Right renal pelvis (tissue), 4 donors: ENCODE data around the gene CSRNP3. TPM values are rescaled to one million over a fixed set of nuclear protein-coding genes. Genes with fewer than 3 reads are reported as not detected.

Experiments
- DNase-seq, 4 donors: peaks; one replicate each; pipeline ENCODE4 v3.0.0-alpha.2; 2013; ENCODE audit warnings: low read depth in 4 of 4, low spot score in 3 of 4, missing footprints in 1 of 4
- polyA plus RNA-seq, 4 donors: library from polyadenylated mRNA; unstranded; fragments of 120-200 nt; gene quantifications; one replicate each; pipeline ENCODE4 v1.2.1, GENCODE V29; 2013; ENCODE audit not compliant: insufficient read length in 4 of 4

The CSRNP3 gene
- 10 to 100 TPM in 3 of 4 donors, 1 to 10 TPM in 1; 9.0 to 12.4 (median 11.3) TPM for polyA plus RNA-seq

- DNase-seq: peak; percentile 60 to 85 (median 80)
These were observed at the start of gene CSRNP3 for GRCh38 chr2:165469417-165469816. TSS of gene CSRNP3 (plus strand) at chr2:165469698. CDS start at chr2:165595066, 125,368 bp downstream.

GRCh38 chr2:165420231-165420630 lies 49.3 kb upstream of the CSRNP3 start:
- DNase-seq: no peak

GRCh38 chr2:165423081-165423480 lies 46.4 kb upstream of the CSRNP3 start:
- DNase-seq: no peak

GRCh38 chr2:165425556-165425955 lies 43.9 kb upstream of the CSRNP3 start:
- no peak for DNase-seq

GRCh38 chr2:165427686-165428085 lies 41.8 kb upstream of the CSRNP3 start:
- no peak for DNase-seq

GRCh38 chr2:165428926-165429325 lies 40.6 kb upstream of the CSRNP3 start:
- DNase-seq: no peak

GRCh38 chr2:165431014-165431413 lies 38.5 kb upstream of the CSRNP3 start:
- no peak for DNase-seq

- no peak for DNase-seq
These were observed 37.1 kb upstream of the CSRNP3 start for GRCh38 chr2:165432234-165432966.

GRCh38 chr2:165434865-165435496 lies 34.5 kb upstream of the CSRNP3 start:
- peak in 2 of 4 donors; percentile 28 to 46 for DNase-seq

GRCh38 chr2:165435611-165436010 lies 33.9 kb upstream of the CSRNP3 start:
- no peak for DNase-seq

- DNase-seq: no peak
These were observed 32.9 kb upstream of the CSRNP3 start for GRCh38 chr2:165436559-165436958.

GRCh38 chr2:165440367-165440766 lies 29.1 kb upstream of the CSRNP3 start:
- DNase-seq: peak in 2 of 4 donors; percentile 36 to 53

GRCh38 chr2:165443511-165443910 lies 26.0 kb upstream of the CSRNP3 start:
- no peak for DNase-seq

GRCh38 chr2:165448406-165448805 lies 21.1 kb upstream of the CSRNP3 start:
- DNase-seq: no peak

- no peak for DNase-seq
These were observed 19.3 kb upstream of the CSRNP3 start for GRCh38 chr2:165450156-165450555.

GRCh38 chr2:165452327-165452726 lies 17.2 kb upstream of the CSRNP3 start:
- DNase-seq: no peak

GRCh38 chr2:165453561-165454094 lies 15.9 kb upstream of the CSRNP3 start:
- DNase-seq: no peak

- no peak for DNase-seq
These were observed 14.6 kb upstream of the CSRNP3 start for GRCh38 chr2:165454905-165455304.

- no peak for DNase-seq
These were observed 13.5 kb upstream of the CSRNP3 start for GRCh38 chr2:165456027-165456426.

- DNase-seq: no peak
These were observed 7.1 kb upstream of the CSRNP3 start for GRCh38 chr2:165462443-165462842.

- DNase-seq: no peak
These were observed 3.1 kb upstream of the CSRNP3 start for GRCh38 chr2:165466386-165466785.

GRCh38 chr2:165467921-165468320 lies 1.6 kb upstream of the CSRNP3 start:
- no peak for DNase-seq
